ENCODE results near the gene PIGU.
"Not testable (repeated sequence)": the region's sequence is repeated elsewhere in the genome, so short reads cannot be mapped to it uniquely, and the experiment has no call there.

The PIGU gene

GRCh38 chr20:34706302-34706875 is 29.5 kb upstream of the PIGU start:
- DNase-seq = no peak

GRCh38 chr20:34705397-34706301 is 28.8 kb upstream of the PIGU start:
- no peak for DNase-seq

GRCh38 chr20:34705008-34705396 is 28.1 kb upstream of the PIGU start:
- DNase-seq = no peak

DNA sequence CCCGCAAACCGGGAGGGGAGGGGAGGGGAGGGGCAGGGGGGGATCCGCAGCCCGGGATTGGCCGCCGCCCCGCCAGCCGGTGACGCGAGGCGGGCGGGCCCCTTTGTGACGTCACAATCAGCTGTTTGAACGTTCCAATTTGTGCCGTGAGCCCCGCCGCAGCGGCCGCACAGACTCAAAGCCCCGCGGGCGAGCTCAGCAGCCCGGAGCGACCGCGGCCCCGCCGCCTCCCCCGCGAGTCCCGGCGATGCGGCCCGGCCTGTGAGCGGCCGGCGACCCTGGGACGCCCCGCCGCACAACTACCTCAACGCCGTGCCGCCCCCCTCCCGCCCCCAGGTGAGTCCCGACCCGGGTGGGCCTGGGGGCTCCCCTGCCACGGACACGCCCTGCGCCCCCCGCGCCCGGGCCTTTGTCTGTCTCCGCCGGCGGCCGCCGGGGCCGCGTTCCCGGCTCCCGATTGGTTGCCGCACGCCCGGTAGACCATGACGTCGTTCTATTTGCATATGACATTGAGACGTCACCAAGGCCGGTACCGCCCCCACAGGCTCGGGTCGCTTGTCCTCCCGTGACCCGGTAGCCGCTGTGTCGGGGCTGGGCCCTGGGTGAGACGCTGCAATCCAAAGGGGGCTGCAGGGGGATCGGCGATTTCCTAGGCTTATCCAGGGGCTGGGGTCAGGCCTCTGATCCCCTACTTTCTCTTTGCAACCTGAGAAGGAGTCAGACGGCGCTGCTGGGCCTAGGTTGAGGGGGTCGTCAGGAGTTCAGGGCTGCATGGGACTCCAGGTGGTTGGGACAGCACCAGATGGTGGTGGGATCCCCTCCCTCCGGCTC is 27.5 kb upstream of the PIGU start, which contains the start of gene TP53INP2:
TSS of gene TP53INP2 (plus strand) at position 168 of the 831 bp plus-strand sequence. CDS start 4,396 bp downstream, outside the sequence.
- peak; percentile 28 for DNase-seq

- no peak for DNase-seq
Measured at GRCh38 chr20:34703424-34704176, 26.7 kb upstream of the PIGU start.

DNA sequence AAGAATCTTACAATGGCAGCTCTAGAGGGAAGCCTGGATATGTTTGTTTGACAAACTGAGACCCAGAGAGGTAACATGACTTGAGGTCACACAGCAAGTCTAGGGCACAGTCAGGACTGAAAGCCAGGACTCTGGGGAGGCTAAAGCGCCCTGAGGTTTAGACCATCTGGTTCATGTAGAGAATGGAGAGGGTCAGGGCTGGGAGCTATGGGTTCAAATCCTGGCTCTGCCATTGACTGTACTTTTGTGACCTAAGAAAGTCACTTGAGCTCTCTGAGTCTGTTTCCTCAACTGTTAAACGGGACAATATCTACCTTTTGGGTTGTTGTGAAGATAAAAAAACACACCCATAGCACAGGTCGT is 26.1 kb upstream of the PIGU start:
- no peak for DNase-seq

DNA sequence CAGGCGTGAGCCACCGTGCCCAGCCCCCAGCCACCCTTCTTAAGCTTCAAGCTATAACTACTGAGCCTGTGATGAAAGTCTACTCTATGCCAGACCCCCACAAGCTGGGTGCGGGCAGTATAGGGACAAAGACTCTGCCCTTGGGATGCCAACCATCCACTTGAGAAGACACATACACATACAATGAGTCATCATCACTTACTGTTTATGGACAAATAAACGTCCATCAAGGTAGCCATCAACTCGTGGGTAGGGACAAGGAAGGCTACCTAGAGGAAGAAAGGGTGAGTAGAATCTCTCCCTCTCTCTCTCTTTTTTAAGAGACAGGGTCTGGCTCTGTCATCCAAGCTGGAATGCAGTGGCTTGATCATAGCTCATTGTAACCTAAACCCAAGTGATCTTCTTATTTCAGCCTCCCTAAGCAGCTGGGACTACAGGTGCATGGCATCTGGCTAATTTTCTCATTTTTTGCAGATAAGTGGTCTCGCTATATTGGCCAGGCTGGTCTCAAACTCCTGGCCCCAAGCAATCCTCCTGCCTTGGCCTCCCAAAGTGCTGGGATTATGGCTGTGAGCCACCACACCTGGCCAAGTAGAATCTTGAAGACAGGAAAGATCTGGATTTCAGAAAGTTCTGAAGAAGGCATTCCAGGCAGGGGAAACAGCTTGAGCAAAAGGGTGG is 24.7 kb upstream of the PIGU start:
- no peak for DNase-seq

DNA sequence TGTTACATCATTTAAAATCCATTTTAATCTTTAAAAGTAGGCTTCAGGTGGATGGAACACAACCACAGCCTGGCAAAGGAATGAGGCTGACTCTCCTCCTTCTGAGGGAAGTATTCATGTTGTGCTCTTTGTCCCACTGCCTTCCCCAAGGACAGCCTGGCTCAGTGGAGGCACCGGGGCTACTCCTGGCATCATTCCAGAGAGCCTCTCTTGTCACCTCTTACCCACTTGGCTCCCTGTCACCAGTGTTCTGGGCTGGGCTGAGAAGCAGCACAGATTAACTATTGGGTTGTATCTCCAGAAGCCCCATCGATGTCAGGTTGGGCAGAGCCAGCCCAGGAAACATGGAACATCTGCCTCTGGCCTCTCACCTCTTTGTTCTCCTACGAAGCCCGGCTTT is 16.5 kb upstream of the PIGU start:
- DNase-seq = no peak

- DNase-seq = no peak
Measured at GRCh38 chr20:34691838-34692237, 14.9 kb upstream of the PIGU start.

DNA sequence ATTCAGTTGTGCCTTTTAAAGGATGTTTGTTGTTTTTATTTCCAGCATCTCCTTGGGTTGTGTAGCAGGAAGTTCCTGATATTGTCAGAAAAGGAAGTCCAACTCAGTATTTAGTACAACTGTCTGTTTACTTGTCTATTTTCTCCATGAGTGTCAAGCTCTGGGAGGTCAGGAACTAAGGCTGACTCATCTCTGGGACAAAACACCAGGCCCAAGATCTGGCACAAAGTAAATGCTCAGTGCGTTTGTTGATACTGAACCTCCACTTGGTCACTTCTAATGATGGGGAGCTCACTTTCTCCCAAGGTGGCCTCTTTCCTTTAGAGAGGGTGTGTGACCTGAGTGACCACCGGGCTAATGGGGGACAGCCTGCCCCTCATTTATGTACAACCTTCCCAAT is 12.6 kb upstream of the PIGU start:
- DNase-seq = no peak

DNA sequence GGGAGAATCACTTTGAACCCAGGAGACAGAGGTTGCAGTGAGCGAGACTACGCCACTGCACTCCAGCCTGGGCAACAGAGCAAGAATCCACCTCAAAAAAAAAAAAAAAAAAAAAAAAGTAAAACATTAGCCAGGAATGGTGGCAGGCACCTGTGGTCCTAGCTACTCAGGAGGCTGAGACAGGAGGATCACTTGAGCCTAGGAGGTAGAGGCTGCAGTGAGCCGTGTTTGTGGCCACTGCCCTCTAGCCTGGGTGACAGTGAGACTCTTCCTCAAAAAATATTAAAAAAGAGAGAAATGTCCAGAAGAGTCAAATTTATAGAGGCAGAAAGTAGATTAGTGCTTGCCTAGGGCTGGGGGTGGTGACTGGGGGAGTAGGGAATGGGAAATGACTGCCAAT is 6.8 kb upstream of the PIGU start:
- DNase-seq = no peak

DNA sequence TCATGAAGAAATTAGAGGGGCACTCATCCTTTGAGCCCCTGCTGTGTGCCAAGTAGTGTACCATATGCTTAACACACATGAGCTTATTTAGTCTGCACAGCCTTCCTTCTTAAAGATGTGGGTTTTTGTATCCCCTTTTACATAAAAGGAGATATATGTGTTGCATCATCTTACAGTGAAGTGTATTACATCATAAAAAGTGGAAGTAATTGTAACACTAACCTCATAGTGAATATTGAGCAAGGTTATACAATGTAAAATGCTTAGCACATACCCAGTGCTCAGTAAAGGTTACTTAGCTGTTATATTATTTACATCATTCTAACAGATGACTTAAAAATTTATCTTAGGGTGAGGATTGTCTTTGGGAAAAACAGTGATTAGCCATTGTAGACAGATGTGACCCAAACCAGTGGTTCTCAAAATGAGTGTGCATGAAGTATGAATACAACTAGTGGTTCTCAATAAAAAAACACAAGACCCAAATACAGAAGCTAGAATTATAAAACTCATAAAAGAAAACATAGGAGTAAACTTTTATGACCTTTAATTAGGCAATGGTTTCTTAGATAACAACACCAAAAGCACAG is 3.8 kb upstream of the PIGU start:
- no peak for DNase-seq

GRCh38 chr20:34675993-34676641 is 775 bp downstream of the PIGU start:
- no peak for DNase-seq

DNA sequence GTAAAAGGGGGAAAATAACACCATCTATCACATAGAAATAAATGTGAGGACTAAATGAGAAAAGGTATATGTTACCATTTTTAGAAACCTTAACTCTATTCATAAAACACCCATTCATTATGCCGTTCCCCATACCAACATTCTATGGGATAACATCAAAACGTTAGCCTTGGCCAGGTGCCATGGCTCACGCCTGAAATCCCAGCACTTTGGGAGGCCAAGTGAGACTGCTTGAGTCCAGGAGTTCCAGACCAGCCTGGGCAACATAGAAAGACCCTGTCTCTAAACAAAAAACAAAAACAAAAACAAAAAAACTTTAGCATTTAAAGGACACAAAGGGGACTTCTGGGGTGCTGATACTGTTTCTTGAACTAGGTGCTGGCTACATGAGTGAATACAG is 1.3 kb downstream of the PIGU start:
- no peak for DNase-seq

DNA sequence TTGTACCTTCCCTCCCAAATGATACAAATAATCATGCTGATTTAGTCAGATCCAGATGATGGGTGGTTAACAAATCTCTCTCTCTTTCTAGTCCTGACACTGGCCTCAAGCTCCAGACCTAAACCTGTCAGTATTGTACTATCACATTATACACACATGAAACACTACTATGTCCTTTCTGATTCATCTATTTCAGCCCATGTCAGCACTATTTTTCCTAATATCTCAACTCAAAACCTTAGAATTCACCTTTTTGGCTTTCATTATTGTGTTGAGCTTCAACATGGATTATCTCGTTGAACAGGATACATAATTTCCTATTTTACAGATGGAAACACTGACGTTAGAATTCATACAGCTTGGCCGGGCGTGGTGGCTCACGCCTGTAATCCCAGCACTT is 3.5 kb downstream of the PIGU start:
- DNase-seq = no peak

DNA sequence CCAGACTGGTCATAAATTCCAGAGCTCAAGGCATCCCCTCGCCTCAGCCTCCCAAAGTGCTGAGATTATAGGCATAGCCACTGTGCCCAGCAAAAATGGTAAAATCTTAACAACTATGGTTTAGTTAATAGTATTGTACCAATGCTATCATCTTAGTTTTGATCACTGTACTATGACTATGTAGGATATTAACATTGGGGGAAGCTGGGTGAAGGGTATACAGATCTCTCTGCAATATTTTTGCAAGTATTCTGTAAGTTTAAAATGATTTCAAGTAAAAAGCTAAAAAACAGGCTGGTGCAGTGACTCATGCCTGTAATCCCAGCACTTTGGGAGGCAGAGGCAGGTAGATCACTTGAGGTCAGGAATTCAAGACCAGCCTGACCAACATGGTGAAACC is 7.8 kb downstream of the PIGU start:
- no peak for DNase-seq

DNA sequence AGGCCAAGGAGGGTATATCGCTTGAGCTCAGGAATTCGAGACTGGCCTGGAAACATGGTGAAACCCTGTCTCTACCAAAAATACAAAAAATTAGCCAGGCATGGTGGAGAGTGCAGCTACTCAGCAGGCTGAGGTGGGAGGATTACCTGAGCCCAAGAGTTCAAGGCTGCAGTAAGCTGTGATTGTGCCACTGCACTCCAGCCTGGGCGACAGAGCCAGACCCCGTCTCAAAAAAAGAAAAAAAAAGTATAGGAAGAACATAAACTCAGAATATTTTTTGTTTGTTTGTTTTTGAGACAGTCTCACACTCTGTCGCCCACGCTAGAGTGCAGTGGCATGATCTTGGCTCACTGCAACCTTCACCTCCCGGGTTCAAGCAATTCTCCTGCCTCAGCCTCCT is 12.1 kb downstream of the PIGU start:
- not testable (repeated sequence) for DNase-seq

DNA sequence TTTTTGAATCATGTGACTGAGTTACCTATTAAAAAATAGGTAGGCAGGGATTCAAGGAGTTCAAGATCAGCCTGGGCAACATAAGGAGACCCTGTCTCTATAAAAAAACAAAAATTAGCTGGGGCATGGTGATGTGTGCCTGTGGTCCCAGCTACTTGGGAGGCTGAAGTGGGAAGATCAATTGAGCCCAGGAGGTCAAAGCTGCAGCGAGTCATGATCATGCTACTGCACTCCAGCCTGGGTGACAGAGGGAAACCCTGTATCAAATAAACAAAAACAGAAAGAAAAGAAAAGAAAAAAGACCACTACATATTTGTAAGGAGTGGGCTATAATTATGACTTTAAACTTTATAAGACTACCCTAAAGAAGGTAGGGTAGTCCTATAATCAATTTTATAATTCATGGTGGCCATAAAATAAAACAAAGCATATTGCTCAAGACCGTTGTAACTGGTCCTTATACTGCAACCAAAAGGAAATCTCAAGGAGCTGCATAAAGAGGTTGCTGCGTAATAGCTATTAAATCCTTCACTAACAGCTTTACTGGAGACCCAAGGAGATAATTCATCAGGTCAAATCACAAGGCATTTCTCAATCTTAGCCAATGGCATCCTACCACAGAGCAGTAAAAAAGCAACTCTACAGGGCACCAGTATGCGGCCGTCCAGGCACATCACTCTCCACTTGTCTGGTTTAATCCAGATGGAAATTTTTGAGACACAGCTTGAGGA is 13.5 kb downstream of the PIGU start:
- DNase-seq = no peak

- DNase-seq = not testable (repeated sequence)
Measured at GRCh38 chr20:34661811-34662210, 15.1 kb downstream of the PIGU start.

DNA sequence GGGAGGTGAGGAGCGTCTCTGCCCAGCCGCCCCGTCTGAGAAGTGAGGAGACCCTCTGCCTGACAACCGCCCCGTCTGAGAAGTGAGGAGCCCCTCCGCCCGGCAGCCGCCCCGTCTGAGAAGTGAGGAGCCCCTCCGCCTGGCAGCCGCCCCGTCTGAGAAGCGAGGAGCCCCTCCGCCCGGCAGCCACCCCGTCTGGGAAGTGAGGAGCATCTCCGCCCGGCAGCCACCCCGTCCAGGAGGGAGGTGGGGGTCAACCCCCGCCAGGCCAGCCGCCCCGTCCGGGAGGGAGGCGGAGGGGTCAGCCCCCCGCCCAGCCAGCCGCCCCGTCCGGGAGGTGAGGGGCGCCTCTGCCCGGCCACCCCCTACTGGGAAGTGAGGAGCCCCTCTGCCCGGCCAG is 18.2 kb downstream of the PIGU start:
- DNase-seq = not testable (repeated sequence)
